ENCODE data around the gene DIABLO. TPM values are rescaled to one million over a fixed set of nuclear protein-coding genes. Genes with fewer than 3 reads are reported as not detected.
A peak's percentile ranks its signal among the peaks of the same experiment; 100 is the strongest.
"Not testable (repeated sequence)": the region's sequence is repeated elsewhere in the genome, so short reads cannot be mapped to it uniquely, and the experiment has no call there.

The DIABLO gene
- total RNA-seq, 1 experiment from 2014 or later: 60.1 TPM

DNA sequence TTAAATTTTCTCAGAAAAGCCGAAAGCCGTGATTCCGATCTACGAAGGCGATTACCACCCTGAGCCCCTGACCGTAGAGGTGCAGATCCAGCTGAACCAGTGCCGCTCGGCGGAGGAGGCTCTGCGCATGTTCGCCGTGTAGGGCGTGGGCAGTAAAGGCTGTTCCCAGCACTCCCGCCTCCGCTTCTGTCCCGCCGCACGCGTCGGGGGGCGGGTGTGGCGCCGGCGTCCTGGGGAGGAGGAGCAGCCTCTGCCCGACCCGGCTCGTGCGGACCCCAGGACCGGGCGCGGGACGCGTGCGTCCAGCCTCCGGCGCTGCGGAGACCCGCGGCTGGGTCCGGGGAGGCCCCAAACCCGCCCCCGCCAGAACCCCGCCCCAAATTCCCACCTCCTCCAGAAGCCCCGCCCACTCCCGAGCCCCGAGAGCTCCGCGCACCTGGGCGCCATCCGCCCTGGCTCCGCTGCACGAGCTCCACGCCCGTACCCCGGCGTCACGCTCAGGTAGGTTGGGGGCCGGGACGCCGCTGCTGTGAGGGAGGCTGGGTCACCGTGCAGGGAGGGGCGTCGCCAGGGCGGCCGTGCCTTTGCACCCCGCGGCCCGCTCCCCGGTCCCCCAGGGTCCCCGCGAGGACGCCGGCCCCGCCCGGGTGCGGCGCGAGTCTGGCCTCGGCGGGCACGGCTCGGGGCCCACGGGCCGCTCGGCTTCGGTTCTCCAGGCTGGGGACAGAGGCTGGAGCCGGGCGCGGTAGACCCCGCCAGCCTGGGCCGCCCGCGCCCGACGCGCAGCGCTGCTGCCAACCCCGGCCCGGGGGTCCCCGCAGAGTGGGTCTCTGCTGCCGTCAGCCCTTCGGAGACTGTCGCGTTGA lies 22.3 kb downstream of the DIABLO start, which contains the start of gene B3GNT4 (continued):
- no peak for TF ChIP-seq CBX3 (IDR thresholded peaks at IDR 0.05; ENCODE audit: low read depth)
- no peak for TF ChIP-seq RAD21 (IDR thresholded peaks at IDR 0.05; ENCODE audit: low read depth)
- TF ChIP-seq, protein P1, sequence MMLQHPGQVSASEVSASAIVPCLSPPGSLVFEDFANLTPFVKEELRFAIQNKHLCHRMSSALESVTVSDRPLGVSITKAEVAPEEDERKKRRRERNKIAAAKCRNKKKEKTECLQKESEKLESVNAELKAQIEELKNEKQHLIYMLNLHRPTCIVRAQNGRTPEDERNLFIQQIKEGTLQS (IDR thresholded peaks at IDR 0.05): no peak
- no peak for TF ChIP-seq ZNF274 (IDR thresholded peaks at IDR 0.05; ENCODE audit: low read depth, low read length)
- TF ChIP-seq ELF1 (IDR thresholded peaks at IDR 0.05; ENCODE audit: borderline replicate concordance, low read depth): no peak
- TF ChIP-seq POLR2A (IDR thresholded peaks at IDR 0.05; ENCODE audit: borderline replicate concordance, extremely low read depth, insufficient read depth, insufficient read length): no peak
- TF ChIP-seq EZH2phosphoT487 (IDR thresholded peaks at IDR 0.05; ENCODE audit: borderline replicate concordance): no peak
- peak; percentile 51; the same call in 1 of the 2 replicates for TF ChIP-seq ZFX (IDR thresholded peaks at IDR 0.05)
- no peak for TF ChIP-seq JUND (IDR thresholded peaks at IDR 0.05)
- no peak for TF ChIP-seq EZH2 (IDR thresholded peaks at IDR 0.05)
- TF ChIP-seq REST (IDR thresholded peaks at IDR 0.05; ENCODE audit: low read depth): no peak
- TF ChIP-seq FOSL1 (IDR thresholded peaks at IDR 0.05; ENCODE audit: low read depth): no peak
- TF ChIP-seq CEBPB (IDR thresholded peaks at IDR 0.05; ENCODE audit: low read depth): no peak
- TF ChIP-seq TCF7L2 (IDR thresholded peaks at IDR 0.05; ENCODE audit: borderline replicate concordance, extremely low read depth, insufficient read depth, insufficient read length): no peak

GRCh38 chr12:122202811-122203210 lies 23.0 kb downstream of the DIABLO start:
- peak overlapping the region; percentile 48 to 62 for H3K4me3 ChIP-seq (replicated peaks in 1 of 2; ENCODE audit: low read depth in 1 of 2, low read length in 2 of 2)
- H3K4me2 ChIP-seq (ENCODE audit: low read length): peak overlapping the region; percentile 88
- H3K27me3 ChIP-seq (ENCODE audit: insufficient read depth, low read length); H3K9me3 ChIP-seq (ENCODE audit: control insufficient read depth in 1 of 2, insufficient read depth in 1 of 2, low read depth in 1 of 2, low read length in 2 of 2); intact Hi-C loops (cut with micrococcal nuclease); H3K36me3 ChIP-seq (ENCODE audit: control insufficient read depth in 1 of 2, insufficient read depth in 2 of 2, low read length in 2 of 2); ATAC-seq; H3K79me2 ChIP-seq (ENCODE audit: insufficient read depth, low read length); H3K9me2 ChIP-seq (ENCODE audit: insufficient read depth); DNase-seq (ENCODE audit: low read depth, low spot score); H3K27ac ChIP-seq (ENCODE audit: low read depth, low read length); POLR2A ChIA-PET; H4K20me1 ChIP-seq (ENCODE audit: insufficient read depth); RAD21 ChIA-PET (ENCODE audit: low non-redundant PET in 1 of 2, low total read pairs in 2 of 2, uncharacterized antibody in 2 of 2, unreplicated experiment in 2 of 2); BruUV-seq (replicated peaks): not testable (repeated sequence)
- peak overlapping the region; percentile 92 for H2AFZ ChIP-seq (ENCODE audit: low read depth, low read length, poor library complexity, severe bottlenecking)
- H3K9ac ChIP-seq (ENCODE audit: low read length): peak overlapping the region; percentile 65
- peaks cover 2 to 31% of the 10 kb centered on the region in 2 experiments; a peak in 3 of 4 replicates for H3K4me1 ChIP-seq (ENCODE audit: control insufficient read depth in 1 of 2, insufficient read depth in 2 of 2, low read length in 2 of 2)
- CTCF ChIA-PET: interaction anchor here (0.9 kb wide), 1 partner anchor 149 kb away, joined by 3 read pairs; no protein-coding TSS in a partner anchor

Data from HCT116 (cell line).